ENCODE results near the gene PAPPA. TPM values are rescaled to one million over a fixed set of nuclear protein-coding genes. Genes with fewer than 3 reads are reported as not detected.

The PAPPA gene
- total and polyA plus RNA-seq, 2 of the 8 experiments (the other 6 are each of a cell fraction or from before 2014, with no cell fraction given): 0.18 to 0.63 TPM

GRCh38 chr9:116360989-116361388, 207.4 kb downstream of the PAPPA start:
- H3K9me3 ChIP-seq (ENCODE audit: insufficient read depth in 2 of 2, low read depth in 1 of 2, low read length in 1 of 2): no peaks in the 10 kb centered on the region
- no peak overlapping the region for H4K5ac ChIP-seq (ENCODE audit: insufficient read length, low read depth, low read length)
- H3K27me3 ChIP-seq (replicated peaks in 1 of 4; ENCODE audit: control insufficient read depth in 3 of 4, extremely low read depth in 1 of 4, insufficient read depth in 3 of 4, low read length in 3 of 4): no peaks in the 10 kb centered on the region; a peak in 1 of 7 replicates
- no peak overlapping the region for H3K9ac ChIP-seq (replicated peaks in 1 of 4; ENCODE audit: extremely low read depth in 1 of 4, low read depth in 3 of 4, low read length in 3 of 4)
- H4K8ac ChIP-seq (ENCODE audit: extremely low read depth, insufficient read depth, low read length): no peak overlapping the region
- H3K4me2 ChIP-seq (ENCODE audit: insufficient read depth in 1 of 2, low read depth in 2 of 2, low read length in 2 of 2): no peak overlapping the region
- H2BK20ac ChIP-seq (ENCODE audit: low read length): no peak overlapping the region
- H3K79me1 ChIP-seq (ENCODE audit: low read depth, low read length): no peaks in the 10 kb centered on the region
- no peak overlapping the region for H2BK120ac ChIP-seq (replicated peaks; ENCODE audit: low read depth, low read length)
- CTCF ChIA-PET (ENCODE audit: partially characterized antibody): interaction anchor here (0.9 to 2.1 kb wide), 2 partner anchors 19 to 209 kb away, joined by 3 to 4 read pairs; no protein-coding TSS in a partner anchor
- H2BK5ac ChIP-seq (ENCODE audit: low read depth, low read length): no peak overlapping the region
- H3K4me3 ChIP-seq (ENCODE audit: extremely low read depth in 1 of 4, insufficient read depth in 2 of 4, low read depth in 3 of 4, low read length in 4 of 4): no peak overlapping the region
- no peaks in the 10 kb centered on the region for H3K23me2 ChIP-seq (ENCODE audit: low read depth, low read length)
- H3K79me2 ChIP-seq (ENCODE audit: control insufficient read depth in 1 of 2, insufficient read depth in 2 of 2, low read length in 2 of 2): no peaks in the 10 kb centered on the region
- POLR2A ChIA-PET (ENCODE audit: partially characterized antibody): no interaction called here
- no peak overlapping the region for H3K18ac ChIP-seq (ENCODE audit: extremely low read depth, low read length)
- no peak overlapping the region for H4K91ac ChIP-seq (replicated peaks; ENCODE audit: insufficient read length, low read length)
- no peak overlapping the region for H2BK15ac ChIP-seq (ENCODE audit: low read length)
- no peak for DNase-seq (ENCODE audit: low read depth in 1 of 2, low spot score in 2 of 2)
- no peak overlapping the region for H2AK5ac ChIP-seq (ENCODE audit: low read depth, low read length)
- H3K14ac ChIP-seq (ENCODE audit: insufficient read length): no peak overlapping the region
- no peak overlapping the region for H3K56ac ChIP-seq (replicated peaks; ENCODE audit: insufficient read length, low read depth, low read length)
- 84% methylated on average over 2 of the region's 2 CpGs; no CpG with 5 or more reads in 1 of the 2 experiments for WGBS, 2 experiments (ENCODE audit: extremely low coverage in 1 of 2, insufficient coverage in 1 of 2, insufficient read length in 1 of 2, insufficient replicate concordance in 2 of 2, low coverage in 1 of 2, low lambda C conversion rate in 2 of 2, missing lambda C conversion rate in 1 of 2)
- H3K23ac ChIP-seq (ENCODE audit: insufficient read length): no peak overlapping the region
- H3K36me3 ChIP-seq (ENCODE audit: control insufficient read depth in 2 of 4, insufficient read depth in 4 of 4, low read length in 3 of 4): no peaks in the 10 kb centered on the region
- TF ChIP-seq BCL11A (IDR thresholded peaks at IDR 0.05; ENCODE audit: low read depth in 2 of 2, low read length in 2 of 2): no peak
- no peak for TF ChIP-seq CHD2 (IDR thresholded peaks at IDR 0.05; ENCODE audit: low read length)
- no peak for TF ChIP-seq PHF8 (conservative IDR thresholded peaks at IDR 0.05; ENCODE audit: low read depth, low read length)
- TF ChIP-seq GABPA (IDR thresholded peaks at IDR 0.05; ENCODE audit: borderline replicate concordance, insufficient read depth, low read length): no peak
- no peak for TF ChIP-seq TBP (IDR thresholded peaks at IDR 0.05; ENCODE audit: low read depth, low read length)
- no peak for TF ChIP-seq BRCA1 (IDR thresholded peaks at IDR 0.05; ENCODE audit: low read depth, low read length)
- TF ChIP-seq RFX5 (IDR thresholded peaks at IDR 0.05; ENCODE audit: borderline replicate concordance, low read depth, low read length): no peak
- no peak for TF ChIP-seq SP2 (IDR thresholded peaks at IDR 0.05; ENCODE audit: low read length)
- FAIRE-seq: no peak
- H3K4ac ChIP-seq (replicated peaks; ENCODE audit: insufficient read length, low read depth, low read length): no peak overlapping the region
- H3K27ac ChIP-seq (ENCODE audit: low read depth, low read length): no peak overlapping the region
- peaks cover 0 to 2% (median 0%) of the 10 kb centered on the region in 4 experiments; a peak in 2 of 7 replicates for H3K4me1 ChIP-seq (replicated peaks in 1 of 4; ENCODE audit: control insufficient read depth in 3 of 4, insufficient read depth in 4 of 4, low read length in 3 of 4)
- H2BK12ac ChIP-seq (ENCODE audit: low read depth, low read length): no peak overlapping the region
- no peak overlapping the region for H2AFZ ChIP-seq (ENCODE audit: low read length)
- peaks cover 0 to 1% of the 10 kb centered on the region in 2 experiments for H4K20me1 ChIP-seq (replicated peaks in 1 of 2; ENCODE audit: control insufficient read depth in 1 of 2, insufficient read depth in 2 of 2, low read length in 2 of 2)

All from H1 (cell line).